OCI-LY1 (cell line): ENCODE data around the gene SMIM24.
A peak's percentile ranks its signal among the peaks of the same experiment; 100 is the strongest.

Source experiments
- EZH2 ChIP-seq: fragments of 200-600 bp; sonication (generic), shearing (Covaris generic); IDR thresholded peaks from 2 replicates; pipeline ENCODE4 v1.8.0; 2017; ENCODE audit warnings: borderline replicate concordance, mixed run types, mild to moderate bottlenecking, antibody characterized with exemption, low read length, moderate library complexity, mixed read lengths
- TF ChIP-seq, protein P1 (sequence below): fragments of 200-600 bp; sonication (generic), shearing (Covaris generic); IDR thresholded peaks from 2 replicates; pipeline ENCODE4 v1.5.1; 2017; ENCODE audit warnings: mild to moderate bottlenecking, antibody characterized with exemption, low read length, moderate library complexity, mixed read lengths

DNA sequence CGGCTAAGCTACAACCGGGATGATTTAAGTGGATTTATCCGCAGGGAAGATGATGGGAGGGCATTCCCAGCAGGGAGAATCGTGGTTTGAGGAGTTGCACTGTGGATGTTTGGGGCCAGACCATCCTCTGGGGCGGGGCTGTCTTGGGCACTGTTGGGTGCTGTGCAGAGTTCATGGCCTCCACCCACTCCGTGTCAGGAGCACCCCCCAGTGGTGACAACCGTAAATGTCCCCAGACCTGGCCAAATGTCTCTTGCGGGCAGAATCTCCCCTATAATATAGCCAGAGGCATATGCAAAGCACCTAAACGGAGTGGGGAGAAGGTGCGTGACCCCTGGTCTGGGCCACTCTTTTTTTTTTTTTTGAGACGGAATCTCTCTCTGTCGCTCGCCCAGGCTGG, 40.2 kb downstream of the SMIM24 start:
- TF ChIP-seq, protein P1, sequence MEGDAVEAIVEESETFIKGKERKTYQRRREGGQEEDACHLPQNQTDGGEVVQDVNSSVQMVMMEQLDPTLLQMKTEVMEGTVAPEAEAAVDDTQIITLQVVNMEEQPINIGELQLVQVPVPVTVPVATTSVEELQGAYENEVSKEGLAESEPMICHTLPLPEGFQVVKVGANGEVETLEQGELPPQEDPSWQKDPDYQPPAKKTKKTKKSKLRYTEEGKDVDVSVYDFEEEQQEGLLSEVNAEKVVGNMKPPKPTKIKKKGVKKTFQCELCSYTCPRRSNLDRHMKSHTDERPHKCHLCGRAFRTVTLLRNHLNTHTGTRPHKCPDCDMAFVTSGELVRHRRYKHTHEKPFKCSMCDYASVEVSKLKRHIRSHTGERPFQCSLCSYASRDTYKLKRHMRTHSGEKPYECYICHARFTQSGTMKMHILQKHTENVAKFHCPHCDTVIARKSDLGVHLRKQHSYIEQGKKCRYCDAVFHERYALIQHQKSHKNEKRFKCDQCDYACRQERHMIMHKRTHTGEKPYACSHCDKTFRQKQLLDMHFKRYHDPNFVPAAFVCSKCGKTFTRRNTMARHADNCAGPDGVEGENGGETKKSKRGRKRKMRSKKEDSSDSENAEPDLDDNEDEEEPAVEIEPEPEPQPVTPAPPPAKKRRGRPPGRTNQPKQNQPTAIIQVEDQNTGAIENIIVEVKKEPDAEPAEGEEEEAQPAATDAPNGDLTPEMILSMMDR = peak; percentile 55
- TF ChIP-seq EZH2 = no peak
